Measurements from ENCODE around the gene ARHGAP4. TPM values are rescaled to one million over a fixed set of nuclear protein-coding genes. Genes with fewer than 3 reads are reported as not detected.

ARHGAP4 gene
- total RNA-seq, 6 donors from 2014 or later, result 33.4 to 353 (median 82.6) TPM

- DNase-seq (peak in 1 of 2 donors; percentile 64), ATAC-seq (ENCODE audit: low FRiP score in 2 of 2) (peak; percentile 20 to 88)
- peaks cover 3 to 35% (median 17%) of the 10 kb centered on the region in 4 donors for H3K4me1 ChIP-seq
- H3K36me3 ChIP-seq, result no peaks in the 10 kb centered on the region
- WGBS, 2 donors, result 21 to 54% methylated on average over 26 of the region's 26 CpGs
- H3K4me3 ChIP-seq, result no peak overlapping the region
- peak overlapping the region in 2 of 4 donors; percentile 32 to 46 for H3K27ac ChIP-seq
- H3K9me3 ChIP-seq, result no peaks in the 10 kb centered on the region
- TF ChIP-seq, protein P1, sequence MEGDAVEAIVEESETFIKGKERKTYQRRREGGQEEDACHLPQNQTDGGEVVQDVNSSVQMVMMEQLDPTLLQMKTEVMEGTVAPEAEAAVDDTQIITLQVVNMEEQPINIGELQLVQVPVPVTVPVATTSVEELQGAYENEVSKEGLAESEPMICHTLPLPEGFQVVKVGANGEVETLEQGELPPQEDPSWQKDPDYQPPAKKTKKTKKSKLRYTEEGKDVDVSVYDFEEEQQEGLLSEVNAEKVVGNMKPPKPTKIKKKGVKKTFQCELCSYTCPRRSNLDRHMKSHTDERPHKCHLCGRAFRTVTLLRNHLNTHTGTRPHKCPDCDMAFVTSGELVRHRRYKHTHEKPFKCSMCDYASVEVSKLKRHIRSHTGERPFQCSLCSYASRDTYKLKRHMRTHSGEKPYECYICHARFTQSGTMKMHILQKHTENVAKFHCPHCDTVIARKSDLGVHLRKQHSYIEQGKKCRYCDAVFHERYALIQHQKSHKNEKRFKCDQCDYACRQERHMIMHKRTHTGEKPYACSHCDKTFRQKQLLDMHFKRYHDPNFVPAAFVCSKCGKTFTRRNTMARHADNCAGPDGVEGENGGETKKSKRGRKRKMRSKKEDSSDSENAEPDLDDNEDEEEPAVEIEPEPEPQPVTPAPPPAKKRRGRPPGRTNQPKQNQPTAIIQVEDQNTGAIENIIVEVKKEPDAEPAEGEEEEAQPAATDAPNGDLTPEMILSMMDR (IDR thresholded peaks at IDR 0.05), result no peak
- no peak for TF ChIP-seq POLR2AphosphoS5 (IDR thresholded peaks at IDR 0.05)
- no peak for TF ChIP-seq POLR2A (IDR thresholded peaks at IDR 0.05)
- TF ChIP-seq EP300 (IDR thresholded peaks at IDR 0.05), result no peak
- no peaks in the 10 kb centered on the region for H3K27me3 ChIP-seq
Measured at GRCh38 chrX:153900831-153901752, 25.0 kb downstream of the ARHGAP4 start.

DNA sequence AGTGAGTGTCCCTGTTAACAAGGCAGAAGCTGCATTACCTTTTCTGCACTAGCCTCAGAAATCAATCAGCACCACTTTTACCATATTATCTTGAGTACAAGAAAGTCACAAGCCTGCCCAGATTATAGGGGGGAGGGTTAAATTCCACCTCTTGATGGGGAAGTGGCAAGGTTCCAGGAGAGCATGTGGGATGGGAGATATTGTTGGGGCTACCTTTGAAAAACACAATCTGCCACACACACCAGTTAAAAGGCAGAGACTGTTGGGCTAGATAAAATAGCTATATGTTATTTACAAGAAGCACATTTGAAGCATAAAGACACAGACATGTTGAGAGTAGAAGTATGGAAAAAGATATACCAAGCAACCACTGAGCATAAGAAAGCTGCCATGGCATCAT, 28.2 kb downstream of the ARHGAP4 start:
- TF ChIP-seq EP300 (IDR thresholded peaks at IDR 0.05) (no peak), POLR2AphosphoS5 (IDR thresholded peaks at IDR 0.05) (no peak), POLR2A (IDR thresholded peaks at IDR 0.05) (no peak)
- TF ChIP-seq, protein P1 (IDR thresholded peaks at IDR 0.05), result no peak
- Histone ChIP-seq H3K27ac (no peak overlapping the region), H3K27me3 (no peaks in the 10 kb centered on the region), H3K36me3 (no peaks in the 10 kb centered on the region), H3K4me1 (peaks cover 3 to 11% (median 6%) of the 10 kb centered on the region in 4 donors), H3K9me3 (peaks cover 0 to 6% (median 0%) of the 10 kb centered on the region in 4 donors), H3K4me3 (no peak overlapping the region)
- ATAC-seq (ENCODE audit: low FRiP score in 2 of 2) (no peak), DNase-seq (no peak)

- DNase-seq (no peak), ATAC-seq (ENCODE audit: low FRiP score in 2 of 2) (no peak)
- 89 to 92% methylated on average over 6 of the region's 6 CpGs for WGBS, 2 donors
- H3K4me3 ChIP-seq, result no peak overlapping the region
- no peaks in the 10 kb centered on the region for H3K9me3 ChIP-seq
- peaks cover 0 to 14% (median 3%) of the 10 kb centered on the region in 4 donors for H3K4me1 ChIP-seq
- no peak overlapping the region for H3K27ac ChIP-seq
- H3K36me3 ChIP-seq, result no peaks in the 10 kb centered on the region
- no peak for TF ChIP-seq POLR2AphosphoS5 (IDR thresholded peaks at IDR 0.05)
- TF ChIP-seq, protein P1 (IDR thresholded peaks at IDR 0.05), result no peak
- no peak for TF ChIP-seq POLR2A (IDR thresholded peaks at IDR 0.05)
- TF ChIP-seq EP300 (IDR thresholded peaks at IDR 0.05), result no peak
- H3K27me3 ChIP-seq, result peaks cover 0 to 26% (median 3%) of the 10 kb centered on the region in 4 donors
Measured at GRCh38 chrX:153889123-153889522, 36.9 kb downstream of the ARHGAP4 start.

GRCh38 chrX:153888344-153888743, 37.7 kb downstream of the ARHGAP4 start:
- H3K4me3 ChIP-seq, result no peak overlapping the region
- ATAC-seq (ENCODE audit: low FRiP score in 2 of 2) (no peak), DNase-seq (no peak)
- H3K27ac ChIP-seq, result no peak overlapping the region
- peaks cover 0 to 14% (median 3%) of the 10 kb centered on the region in 4 donors for H3K4me1 ChIP-seq
- H3K9me3 ChIP-seq, result no peaks in the 10 kb centered on the region
- TF ChIP-seq, protein P1 (IDR thresholded peaks at IDR 0.05), result no peak
- TF ChIP-seq POLR2AphosphoS5 (IDR thresholded peaks at IDR 0.05), result no peak
- TF ChIP-seq POLR2A (IDR thresholded peaks at IDR 0.05), result no peak
- TF ChIP-seq EP300 (IDR thresholded peaks at IDR 0.05), result no peak
- WGBS, 2 donors, result 55 to 62% methylated on average over 5 to 6 of the region's 6 CpGs
- H3K36me3 ChIP-seq, result no peaks in the 10 kb centered on the region
- peaks cover 0 to 28% (median 3%) of the 10 kb centered on the region in 4 donors for H3K27me3 ChIP-seq

All from upper lobe of left lung (tissue), 6 donors.